ENCODE data around the gene ZNF432.

The ZNF432 gene

GRCh38 chr19:52048555-52049501 lies at the start of gene ZNF432:
Gene ZNF432 (minus strand): TSS chr19:52048838. CDS start chr19:52046868, 1,970 bp downstream.
- H3K27ac ChIP-seq: peak within 1 kb of the TSS; percentile 97
- no peak for TF ChIP-seq CTCF (conservative IDR thresholded peaks at IDR 0.05)

GRCh38 chr19:52096416-52096815 lies 47.8 kb upstream of the ZNF432 start:
- peak overlapping the region; percentile 79 for H3K27ac ChIP-seq

GRCh38 chr19:52095172-52096014 lies 46.8 kb upstream of the ZNF432 start, which contains the start of gene ZNF841:
Gene ZNF841 (minus strand): TSS chr19:52095765. CDS start chr19:52084801, 10,964 bp downstream.
- peak within 1 kb of the TSS; percentile 79 for H3K27ac ChIP-seq
- TF ChIP-seq CTCF (conservative IDR thresholded peaks at IDR 0.05): no peak

- TF ChIP-seq CTCF (conservative IDR thresholded peaks at IDR 0.05): no peak
- H3K27ac ChIP-seq: peak overlapping the region; percentile 79
Measured at GRCh38 chr19:52094526-52095130, 46.0 kb upstream of the ZNF432 start.

GRCh38 chr19:52086481-52086880 lies 37.8 kb upstream of the ZNF432 start:
- no peak for TF ChIP-seq CTCF (conservative IDR thresholded peaks at IDR 0.05)
- H3K27ac ChIP-seq: no peak overlapping the region

- H3K27ac ChIP-seq: no peak overlapping the region
- no peak for TF ChIP-seq CTCF (conservative IDR thresholded peaks at IDR 0.05)
Measured at GRCh38 chr19:52070496-52070895, 21.9 kb upstream of the ZNF432 start.

GRCh38 chr19:52069653-52070052 lies 21.0 kb upstream of the ZNF432 start:
- TF ChIP-seq CTCF (conservative IDR thresholded peaks at IDR 0.05): no peak
- H3K27ac ChIP-seq: no peak overlapping the region

Data from VCaP (cell line).